ENCODE measurements around the gene PMPCA.

The PMPCA gene

DNA sequence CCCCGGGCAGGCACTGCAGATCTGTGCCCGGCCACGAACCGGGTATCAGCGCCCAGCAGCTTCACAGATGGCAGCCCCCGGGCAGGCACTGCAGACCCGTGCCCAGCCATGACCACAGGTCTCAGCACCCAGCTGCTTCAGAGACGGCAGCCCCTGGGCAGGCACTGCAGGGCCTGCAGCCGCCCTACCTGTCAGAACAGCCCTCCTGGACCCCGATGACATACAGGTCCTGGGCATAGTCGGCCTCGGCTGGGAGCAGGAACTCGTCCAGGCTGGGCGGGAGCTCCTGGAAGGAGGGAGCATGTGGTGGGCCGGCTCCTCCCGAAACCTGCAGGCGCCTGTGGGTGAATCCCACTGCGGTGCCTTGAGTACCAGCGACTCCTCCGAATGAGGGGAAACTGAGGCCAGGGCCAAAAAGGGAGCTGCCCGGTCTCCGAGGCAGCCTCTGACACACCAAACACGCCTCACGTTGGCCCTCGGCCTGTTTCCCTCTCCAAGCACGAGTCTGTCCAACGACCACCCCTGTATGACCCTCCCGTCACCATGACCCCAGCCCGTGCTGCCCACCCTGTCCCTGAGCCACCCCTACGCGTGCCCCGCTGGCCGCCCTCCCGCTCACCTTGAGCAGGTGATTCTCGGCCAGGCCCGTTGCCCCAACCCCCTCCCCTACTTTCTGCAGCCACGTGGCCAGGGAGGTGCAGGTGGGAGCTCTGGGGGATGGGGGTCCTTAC lies 23.6 kb downstream of the PMPCA start:
- TF ChIP-seq EZH2phosphoT487 (conservative IDR thresholded peaks at IDR 0.05; ENCODE audit: low read length), result no peak
- TF ChIP-seq CTCF (IDR thresholded peaks at IDR 0.05; ENCODE audit: insufficient read depth, low read length, poor library complexity, severe bottlenecking), result no peak
- Histone ChIP-seq H2AFZ (ENCODE audit: low read depth, low read length, severe bottlenecking) (no peak overlapping the region), H3K4me3 (ENCODE audit: insufficient read depth, low read length, poor library complexity, severe bottlenecking) (no peak overlapping the region), H3K27me3 (ENCODE audit: low read length) (no peaks in the 10 kb centered on the region), H3K36me3 (ENCODE audit: low read length) (no peaks in the 10 kb centered on the region), H3K79me2 (ENCODE audit: insufficient read depth, low read length) (peaks cover 22% of the 10 kb centered on the region), H3K4me2 (ENCODE audit: low read depth, low read length, poor library complexity, severe bottlenecking) (no peak overlapping the region), H3K9ac (ENCODE audit: low read length) (no peak overlapping the region), H3K9me2 (replicated peaks; ENCODE audit: insufficient read depth, low read length) (no peaks in the 10 kb centered on the region), H3K27ac (ENCODE audit: low read depth, low read length) (no peak overlapping the region), H3K9me3 (ENCODE audit: insufficient read depth, low read length) (no peaks in the 10 kb centered on the region), H4K20me1 (ENCODE audit: low read depth, low read length) (no peaks in the 10 kb centered on the region), H3F3A (ENCODE audit: insufficient read depth) (no peaks in the 10 kb centered on the region)

DNA sequence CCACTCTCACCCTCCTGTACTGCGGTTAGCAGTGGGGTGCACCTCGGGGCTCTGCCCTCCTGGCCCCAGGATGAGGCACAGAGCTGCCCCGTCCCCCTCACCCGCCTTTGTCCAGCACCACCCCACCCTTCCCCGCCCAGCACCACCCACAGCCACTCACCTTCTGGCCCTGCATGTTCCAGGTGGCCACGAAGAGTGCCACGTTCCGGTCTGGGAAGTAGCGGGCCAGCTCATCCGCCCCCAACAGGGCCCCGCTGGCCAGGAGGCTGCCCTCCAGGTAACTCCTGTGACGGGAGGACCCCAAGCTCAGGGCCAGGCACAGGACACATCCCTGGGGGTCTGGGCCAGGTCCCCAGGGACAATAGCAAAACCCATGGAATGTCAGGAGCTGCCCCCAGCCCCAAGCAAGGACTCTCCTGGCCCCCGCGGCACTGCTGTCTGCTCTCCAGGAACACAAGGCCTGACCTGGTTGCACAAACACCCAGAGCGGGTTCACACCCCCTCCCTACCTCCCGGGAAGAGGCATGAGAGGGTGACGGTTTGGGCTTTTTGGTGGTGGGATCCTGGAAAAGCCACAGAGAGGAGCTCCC lies 24.2 kb downstream of the PMPCA start:
- Histone ChIP-seq H3K9me2 (replicated peaks; ENCODE audit: insufficient read depth, low read length) (no peaks in the 10 kb centered on the region), H3K9me3 (ENCODE audit: insufficient read depth, low read length) (no peaks in the 10 kb centered on the region), H3K4me2 (ENCODE audit: low read depth, low read length, poor library complexity, severe bottlenecking) (no peak overlapping the region), H3K36me3 (ENCODE audit: low read length) (no peaks in the 10 kb centered on the region), H3F3A (ENCODE audit: insufficient read depth) (no peaks in the 10 kb centered on the region), H3K4me3 (ENCODE audit: insufficient read depth, low read length, poor library complexity, severe bottlenecking) (no peak overlapping the region), H3K9ac (ENCODE audit: low read length) (no peak overlapping the region), H3K27ac (ENCODE audit: low read depth, low read length) (no peak overlapping the region), H4K20me1 (ENCODE audit: low read depth, low read length) (no peaks in the 10 kb centered on the region), H3K79me2 (ENCODE audit: insufficient read depth, low read length) (peaks cover 22% of the 10 kb centered on the region), H3K27me3 (ENCODE audit: low read length) (no peaks in the 10 kb centered on the region), H2AFZ (ENCODE audit: low read depth, low read length, severe bottlenecking) (no peak overlapping the region)
- no peak for TF ChIP-seq CTCF (IDR thresholded peaks at IDR 0.05; ENCODE audit: insufficient read depth, low read length, poor library complexity, severe bottlenecking)
- TF ChIP-seq EZH2phosphoT487 (conservative IDR thresholded peaks at IDR 0.05; ENCODE audit: low read length), result no peak

- no peaks in the 10 kb centered on the region for H4K20me1 ChIP-seq (ENCODE audit: low read depth, low read length)
- no peak overlapping the region for H3K9ac ChIP-seq (ENCODE audit: low read length)
- no peak overlapping the region for H2AFZ ChIP-seq (ENCODE audit: low read depth, low read length, severe bottlenecking)
- H3K9me2 ChIP-seq (replicated peaks; ENCODE audit: insufficient read depth, low read length), result no peaks in the 10 kb centered on the region
- H3F3A ChIP-seq (ENCODE audit: insufficient read depth), result peaks cover 10% of the 10 kb centered on the region
- peaks cover 22% of the 10 kb centered on the region for H3K79me2 ChIP-seq (ENCODE audit: insufficient read depth, low read length)
- H3K4me3 ChIP-seq (ENCODE audit: insufficient read depth, low read length, poor library complexity, severe bottlenecking), result no peak overlapping the region
- no peak for TF ChIP-seq CTCF (IDR thresholded peaks at IDR 0.05; ENCODE audit: insufficient read depth, low read length, poor library complexity, severe bottlenecking)
- TF ChIP-seq EZH2phosphoT487 (conservative IDR thresholded peaks at IDR 0.05; ENCODE audit: low read length), result no peak
- no peaks in the 10 kb centered on the region for H3K36me3 ChIP-seq (ENCODE audit: low read length)
- no peaks in the 10 kb centered on the region for H3K9me3 ChIP-seq (ENCODE audit: insufficient read depth, low read length)
- H3K27ac ChIP-seq (ENCODE audit: low read depth, low read length), result no peak overlapping the region
- no peak overlapping the region for H3K4me2 ChIP-seq (ENCODE audit: low read depth, low read length, poor library complexity, severe bottlenecking)
- H3K27me3 ChIP-seq (ENCODE audit: low read length), result no peaks in the 10 kb centered on the region
These were observed 25.7 kb downstream of the PMPCA start for GRCh38 chr9:136436055-136436634.

Data from SU-DHL-6 (cell line).